ENCODE data around the gene PPP1R12B.

PPP1R12B gene

GRCh38 chr1:202563818-202564217, 215.3 kb downstream of the PPP1R12B start:
- no peaks in the 10 kb centered on the region for H3K36me3 ChIP-seq (ENCODE audit: insufficient read depth, low read length)
- H3K27me3 ChIP-seq (ENCODE audit: insufficient read depth, low read length): no peaks in the 10 kb centered on the region
- no peak overlapping the region for H3K4me3 ChIP-seq (ENCODE audit: low read length)
- H3K9me3 ChIP-seq (ENCODE audit: low read length): no peaks in the 10 kb centered on the region
- H2AFZ ChIP-seq (ENCODE audit: low read depth, low read length): no peak overlapping the region
- H3K4me1 ChIP-seq (ENCODE audit: insufficient read depth, low read length): peaks cover 16% of the 10 kb centered on the region

GRCh38 chr1:202564958-202565495, 216.5 kb downstream of the PPP1R12B start:
- no peaks in the 10 kb centered on the region for H3K9me3 ChIP-seq (ENCODE audit: low read length)
- no peaks in the 10 kb centered on the region for H3K27me3 ChIP-seq (ENCODE audit: insufficient read depth, low read length)
- H3K36me3 ChIP-seq (ENCODE audit: insufficient read depth, low read length): no peaks in the 10 kb centered on the region
- H3K4me3 ChIP-seq (ENCODE audit: low read length): no peak overlapping the region
- H2AFZ ChIP-seq (ENCODE audit: low read depth, low read length): no peak overlapping the region
- peaks cover 16% of the 10 kb centered on the region for H3K4me1 ChIP-seq (ENCODE audit: insufficient read depth, low read length)

GRCh38 chr1:202565890-202566602, 217.5 kb downstream of the PPP1R12B start:
- no peaks in the 10 kb centered on the region for H3K36me3 ChIP-seq (ENCODE audit: insufficient read depth, low read length)
- H3K4me3 ChIP-seq (ENCODE audit: low read length): no peak overlapping the region
- H3K27me3 ChIP-seq (ENCODE audit: insufficient read depth, low read length): no peaks in the 10 kb centered on the region
- peaks cover 16% of the 10 kb centered on the region for H3K4me1 ChIP-seq (ENCODE audit: insufficient read depth, low read length)
- H3K9me3 ChIP-seq (ENCODE audit: low read length): no peaks in the 10 kb centered on the region
- no peak overlapping the region for H2AFZ ChIP-seq (ENCODE audit: low read depth, low read length)

- no peak overlapping the region for H2AFZ ChIP-seq (ENCODE audit: low read depth, low read length)
- peaks cover 16% of the 10 kb centered on the region for H3K4me1 ChIP-seq (ENCODE audit: insufficient read depth, low read length)
- H3K9me3 ChIP-seq (ENCODE audit: low read length): no peaks in the 10 kb centered on the region
- H3K4me3 ChIP-seq (ENCODE audit: low read length): no peak overlapping the region
- no peaks in the 10 kb centered on the region for H3K27me3 ChIP-seq (ENCODE audit: insufficient read depth, low read length)
- no peaks in the 10 kb centered on the region for H3K36me3 ChIP-seq (ENCODE audit: insufficient read depth, low read length)
These were observed 219.2 kb downstream of the PPP1R12B start for GRCh38 chr1:202567738-202568137.

GRCh38 chr1:202568410-202568809, 219.9 kb downstream of the PPP1R12B start:
- H2AFZ ChIP-seq (ENCODE audit: low read depth, low read length): no peak overlapping the region
- H3K4me1 ChIP-seq (ENCODE audit: insufficient read depth, low read length): peaks cover 16% of the 10 kb centered on the region
- no peaks in the 10 kb centered on the region for H3K9me3 ChIP-seq (ENCODE audit: low read length)
- H3K36me3 ChIP-seq (ENCODE audit: insufficient read depth, low read length): no peaks in the 10 kb centered on the region
- H3K27me3 ChIP-seq (ENCODE audit: insufficient read depth, low read length): no peaks in the 10 kb centered on the region
- H3K4me3 ChIP-seq (ENCODE audit: low read length): no peak overlapping the region

GRCh38 chr1:202568826-202569225, 220.3 kb downstream of the PPP1R12B start:
- H3K9me3 ChIP-seq (ENCODE audit: low read length): no peaks in the 10 kb centered on the region
- no peaks in the 10 kb centered on the region for H3K27me3 ChIP-seq (ENCODE audit: insufficient read depth, low read length)
- no peaks in the 10 kb centered on the region for H3K36me3 ChIP-seq (ENCODE audit: insufficient read depth, low read length)
- H3K4me3 ChIP-seq (ENCODE audit: low read length): no peak overlapping the region
- no peak overlapping the region for H2AFZ ChIP-seq (ENCODE audit: low read depth, low read length)
- H3K4me1 ChIP-seq (ENCODE audit: insufficient read depth, low read length): peaks cover 16% of the 10 kb centered on the region

- Histone ChIP-seq H2AFZ (ENCODE audit: low read depth, low read length) (no peak overlapping the region), H3K9me3 (ENCODE audit: low read length) (no peaks in the 10 kb centered on the region), H3K36me3 (ENCODE audit: insufficient read depth, low read length) (no peaks in the 10 kb centered on the region), H3K27me3 (ENCODE audit: insufficient read depth, low read length) (no peaks in the 10 kb centered on the region), H3K4me3 (ENCODE audit: low read length) (no peak overlapping the region), H3K4me1 (ENCODE audit: insufficient read depth, low read length) (peaks cover 16% of the 10 kb centered on the region)
These were observed 221.2 kb downstream of the PPP1R12B start for GRCh38 chr1:202569393-202570322.

- Histone ChIP-seq H3K9me3 (ENCODE audit: low read length) (no peaks in the 10 kb centered on the region), H2AFZ (ENCODE audit: low read depth, low read length) (no peak overlapping the region), H3K4me1 (ENCODE audit: insufficient read depth, low read length) (peaks cover 21% of the 10 kb centered on the region), H3K36me3 (ENCODE audit: insufficient read depth, low read length) (no peaks in the 10 kb centered on the region), H3K4me3 (ENCODE audit: low read length) (no peak overlapping the region), H3K27me3 (ENCODE audit: insufficient read depth, low read length) (no peaks in the 10 kb centered on the region)
These were observed 223.3 kb downstream of the PPP1R12B start for GRCh38 chr1:202571719-202572339.

GRCh38 chr1:202572867-202573266, 224.4 kb downstream of the PPP1R12B start:
- Histone ChIP-seq H3K4me1 (ENCODE audit: insufficient read depth, low read length) (peaks cover 26% of the 10 kb centered on the region), H2AFZ (ENCODE audit: low read depth, low read length) (no peak overlapping the region), H3K9me3 (ENCODE audit: low read length) (no peaks in the 10 kb centered on the region), H3K36me3 (ENCODE audit: insufficient read depth, low read length) (no peaks in the 10 kb centered on the region), H3K4me3 (ENCODE audit: low read length) (no peak overlapping the region), H3K27me3 (ENCODE audit: insufficient read depth, low read length) (no peaks in the 10 kb centered on the region)

GRCh38 chr1:202575918-202576653, 227.6 kb downstream of the PPP1R12B start:
- Histone ChIP-seq H3K4me1 (ENCODE audit: insufficient read depth, low read length) (peaks cover 29% of the 10 kb centered on the region), H3K4me3 (ENCODE audit: low read length) (no peak overlapping the region), H3K36me3 (ENCODE audit: insufficient read depth, low read length) (no peaks in the 10 kb centered on the region), H3K27me3 (ENCODE audit: insufficient read depth, low read length) (no peaks in the 10 kb centered on the region), H2AFZ (ENCODE audit: low read depth, low read length) (no peak overlapping the region), H3K9me3 (ENCODE audit: low read length) (no peaks in the 10 kb centered on the region)

- Histone ChIP-seq H3K27me3 (ENCODE audit: insufficient read depth, low read length) (no peaks in the 10 kb centered on the region), H2AFZ (ENCODE audit: low read depth, low read length) (no peak overlapping the region), H3K9me3 (ENCODE audit: low read length) (no peaks in the 10 kb centered on the region), H3K4me1 (ENCODE audit: insufficient read depth, low read length) (peaks cover 29% of the 10 kb centered on the region), H3K36me3 (ENCODE audit: insufficient read depth, low read length) (no peaks in the 10 kb centered on the region), H3K4me3 (ENCODE audit: low read length) (no peak overlapping the region)
These were observed 228.3 kb downstream of the PPP1R12B start for GRCh38 chr1:202576816-202577215.

GRCh38 chr1:202577381-202577780, 228.9 kb downstream of the PPP1R12B start:
- Histone ChIP-seq H2AFZ (ENCODE audit: low read depth, low read length) (no peak overlapping the region), H3K36me3 (ENCODE audit: insufficient read depth, low read length) (no peaks in the 10 kb centered on the region), H3K9me3 (ENCODE audit: low read length) (no peaks in the 10 kb centered on the region), H3K4me3 (ENCODE audit: low read length) (no peak overlapping the region), H3K27me3 (ENCODE audit: insufficient read depth, low read length) (no peaks in the 10 kb centered on the region), H3K4me1 (ENCODE audit: insufficient read depth, low read length) (peaks cover 29% of the 10 kb centered on the region)

Data from neuron (in vitro differentiated cells).